GM18520 (cell line): ENCODE measurements around the gene ZBTB46.
"Not testable (repeated sequence)": the region's sequence is repeated elsewhere in the genome, so short reads cannot be mapped to it uniquely, and the experiment has no call there.

Source experiments
- ATAC-seq: cut with Tn5 transposase; IDR thresholded peaks from one replicate; pipeline ENCODE4 v1.9.1; 2021; ENCODE audit not compliant: unreplicated experiment

Gene ZBTB46

DNA sequence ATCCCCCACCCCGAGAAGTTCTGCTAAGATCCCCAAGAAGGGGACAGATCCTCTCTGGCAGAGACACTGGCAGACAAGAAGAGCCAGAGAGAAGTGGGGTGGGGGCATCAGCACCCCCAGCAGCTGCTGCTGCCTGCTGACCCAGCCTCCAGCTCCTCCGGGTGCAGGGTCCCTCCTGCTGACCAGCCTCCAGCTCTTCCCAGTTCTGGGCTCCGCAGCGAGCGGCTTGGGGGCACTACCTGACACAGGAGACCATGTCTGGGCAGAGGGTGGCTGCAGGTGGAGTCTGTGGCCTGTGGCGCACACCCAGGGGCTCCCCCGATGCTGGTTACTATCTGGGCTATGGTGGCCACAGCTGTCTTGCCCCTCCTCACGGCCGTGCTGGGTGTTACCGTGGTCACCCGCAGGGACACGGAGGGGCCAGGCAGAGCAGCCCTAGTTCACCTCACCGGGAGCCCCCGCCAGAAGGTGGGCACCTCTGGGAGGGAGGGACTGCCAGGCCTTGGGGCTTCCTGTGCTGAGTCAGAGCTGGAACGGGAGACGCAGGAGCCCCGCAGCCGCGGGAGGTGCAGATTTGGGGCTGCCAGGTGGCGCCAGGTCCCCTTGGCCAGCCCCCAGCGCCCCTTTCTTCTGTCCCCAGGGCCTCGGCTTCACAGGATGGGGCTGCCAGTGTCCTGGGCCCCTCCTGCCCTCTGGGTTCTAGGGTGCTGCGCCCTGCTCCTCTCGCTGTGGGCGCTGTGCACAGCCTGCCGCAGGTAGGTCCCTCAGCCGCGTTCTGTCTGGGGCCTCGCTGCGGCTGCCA, 94.0 kb downstream of the ZBTB46 start:
- no peak for ATAC-seq

DNA sequence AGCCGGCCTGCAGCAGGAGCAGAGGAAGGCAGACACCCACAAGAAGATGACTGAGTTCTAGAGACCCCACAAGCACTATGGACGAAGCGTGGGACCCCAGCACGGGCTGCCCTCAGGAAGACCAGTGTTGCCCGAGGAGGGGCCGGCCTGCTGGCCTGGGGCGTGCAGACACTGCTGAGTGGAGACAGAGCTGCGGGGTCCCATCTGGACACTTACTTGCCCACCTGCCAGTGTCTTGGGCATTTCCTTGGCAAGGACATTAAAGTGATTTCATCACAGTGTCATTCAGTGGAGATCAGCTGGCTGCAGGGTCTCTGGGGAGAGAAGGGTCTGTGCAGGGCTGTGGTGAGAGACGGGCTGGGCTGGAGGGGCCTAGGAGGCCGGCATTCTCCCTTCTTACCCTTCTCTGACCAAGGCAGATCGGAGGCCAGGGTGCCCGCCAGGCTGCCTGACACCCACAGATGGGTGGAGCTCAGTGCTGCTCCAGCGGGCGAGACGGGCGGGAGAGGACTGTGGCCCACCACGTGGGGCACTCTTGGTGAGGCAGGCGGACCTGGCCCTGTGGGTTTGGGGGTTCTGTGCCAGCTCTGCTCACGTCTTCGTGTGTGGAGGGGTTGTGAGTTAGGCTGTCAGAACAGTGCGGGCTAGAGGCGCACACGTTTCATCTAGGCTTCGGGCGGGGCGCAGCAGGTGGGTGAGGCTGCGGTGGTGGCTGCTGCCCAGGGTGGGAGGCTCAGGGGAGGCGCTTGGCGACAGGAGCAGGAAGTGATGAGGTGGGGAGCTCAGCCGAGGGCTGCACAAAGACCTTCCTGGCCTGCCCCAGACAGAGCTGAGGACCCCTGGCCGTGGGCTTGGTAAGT, 95.0 kb downstream of the ZBTB46 start, which contains the start of gene LIME1:
LIME1 (plus strand) TSS at position 806 of the 860 bp plus-strand sequence. CDS start 886 bp downstream, outside the sequence.
- ATAC-seq, result no peak

DNA sequence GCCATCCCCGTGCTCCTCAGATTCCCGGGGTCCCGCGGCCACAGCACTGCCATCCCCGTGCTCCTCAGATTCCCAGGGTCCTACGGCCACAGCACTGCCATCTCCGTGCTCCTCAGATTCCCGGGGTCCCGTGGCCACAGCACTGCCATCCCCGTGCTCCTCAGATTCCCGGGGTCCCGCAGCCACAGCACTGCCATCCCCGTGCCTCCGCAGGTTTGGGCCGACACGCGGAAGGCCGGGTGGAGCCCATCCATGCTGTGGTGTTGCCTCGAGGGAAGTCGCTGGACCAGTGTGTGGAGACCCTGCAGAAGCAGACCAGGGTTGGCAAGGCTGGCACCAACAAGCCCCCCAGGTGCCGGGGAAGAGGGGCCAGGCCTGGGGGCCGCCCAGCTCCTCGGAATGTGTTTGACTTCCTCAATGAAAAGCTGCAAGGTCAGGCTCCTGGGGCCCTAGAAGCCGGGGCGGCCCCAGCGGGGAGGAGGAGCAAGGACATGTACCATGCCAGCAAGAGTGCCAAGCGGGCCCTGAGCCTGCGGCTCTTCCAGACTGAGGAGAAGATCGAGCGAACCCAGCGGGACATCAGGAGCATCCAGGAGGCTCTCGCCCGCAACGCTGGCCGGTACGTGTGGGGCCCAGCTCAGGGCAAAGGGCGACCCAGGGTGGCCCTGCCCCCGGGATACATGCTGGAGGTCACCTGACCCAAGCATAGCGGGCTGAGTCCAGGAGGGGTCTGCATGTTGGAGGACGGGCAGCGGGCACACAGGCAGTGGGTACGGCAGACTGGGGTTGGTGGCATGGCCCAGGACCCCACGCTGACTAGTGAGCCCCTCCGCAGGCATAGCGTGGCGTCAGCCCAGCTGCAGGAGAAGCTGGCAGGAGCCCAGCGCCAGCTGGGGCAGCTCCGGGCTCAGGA, 95.9 kb downstream of the ZBTB46 start:
- ATAC-seq, result no peak

DNA sequence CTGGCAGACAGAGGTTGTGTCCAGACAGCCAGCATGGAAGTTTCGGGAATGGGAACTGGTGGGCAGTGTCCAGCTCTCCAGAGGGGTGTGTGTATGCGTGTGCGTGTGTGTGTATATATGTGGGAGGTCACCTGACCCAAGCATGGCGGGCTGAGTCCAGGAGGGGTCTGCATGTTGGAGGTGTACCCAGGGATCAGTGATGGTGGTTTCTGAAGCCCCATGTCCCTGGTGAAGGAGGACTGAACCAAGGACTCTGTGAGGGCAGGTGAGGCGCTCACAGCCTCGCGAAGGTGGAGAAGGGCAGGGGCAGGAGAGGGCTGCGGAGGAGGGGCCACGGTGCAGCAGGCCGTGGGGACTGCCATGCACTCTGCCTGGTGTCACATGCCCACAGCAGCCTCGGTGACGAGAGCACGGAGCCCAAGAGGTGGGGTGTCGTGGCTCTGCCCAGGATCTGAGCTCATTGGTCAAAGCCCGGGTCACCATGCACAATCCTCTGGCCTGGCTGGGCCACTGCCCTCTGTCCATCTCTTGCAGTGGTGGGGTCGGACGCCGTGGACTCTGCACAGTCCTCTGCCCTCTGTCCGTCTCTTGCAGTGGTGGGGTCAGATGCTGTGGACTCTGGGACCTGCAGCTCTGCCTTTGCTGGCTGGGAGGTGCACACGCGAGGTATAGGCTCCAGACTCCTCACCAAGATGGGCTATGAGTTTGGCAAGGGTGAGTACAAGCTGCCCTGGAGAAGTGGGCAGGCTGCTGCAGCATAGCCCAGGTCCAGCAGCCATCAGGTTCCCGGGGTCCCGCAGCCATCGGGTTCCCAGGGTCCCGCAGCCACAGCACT, 96.7 kb downstream of the ZBTB46 start:
- ATAC-seq, result no peak

DNA sequence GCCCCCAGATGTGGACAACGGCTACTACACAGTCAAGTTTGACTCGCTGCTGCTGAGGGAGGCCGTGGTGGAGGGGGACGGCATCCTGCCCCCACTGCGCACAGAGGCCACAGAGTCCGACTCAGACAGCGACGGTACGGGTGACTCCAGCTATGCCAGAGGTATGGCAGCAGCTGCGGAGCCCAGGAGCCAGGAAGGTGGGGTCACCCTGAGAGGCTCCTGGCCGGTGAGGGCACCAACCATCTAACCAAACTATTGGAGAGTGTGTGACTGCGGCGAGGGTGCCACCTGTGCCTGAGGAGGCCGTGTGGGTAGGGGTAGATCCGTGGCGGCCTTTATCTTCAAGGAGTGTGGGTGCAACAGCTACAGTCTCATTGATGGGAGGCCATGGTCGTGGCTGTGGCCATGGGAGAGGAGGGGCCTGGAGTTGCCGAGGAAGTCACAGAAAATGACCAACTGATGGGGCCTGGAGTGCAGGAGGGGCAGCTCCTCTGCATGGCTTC, 97.4 kb downstream of the ZBTB46 start:
- no peak for ATAC-seq

DNA sequence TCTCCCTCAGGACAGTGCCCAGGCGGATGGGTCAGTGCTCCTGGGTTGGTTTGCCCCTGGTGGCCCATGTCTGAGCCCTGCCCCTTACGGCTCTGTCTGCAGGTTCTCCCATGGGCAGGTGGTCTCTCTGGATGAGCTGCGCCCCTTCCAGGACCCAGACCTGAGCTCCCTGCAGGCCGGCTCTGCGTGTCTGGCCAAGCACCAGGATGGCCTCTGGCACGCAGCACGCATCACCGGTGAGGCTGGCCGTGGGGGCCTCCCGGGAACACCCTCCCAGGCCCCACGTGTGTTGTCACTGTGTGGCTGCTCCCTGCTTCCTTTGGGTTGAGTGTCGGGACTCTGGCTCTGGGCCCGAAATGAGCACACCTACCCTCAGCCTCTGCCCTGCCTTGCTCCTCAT, 97.9 kb downstream of the ZBTB46 start:
- ATAC-seq, result no peak

DNA sequence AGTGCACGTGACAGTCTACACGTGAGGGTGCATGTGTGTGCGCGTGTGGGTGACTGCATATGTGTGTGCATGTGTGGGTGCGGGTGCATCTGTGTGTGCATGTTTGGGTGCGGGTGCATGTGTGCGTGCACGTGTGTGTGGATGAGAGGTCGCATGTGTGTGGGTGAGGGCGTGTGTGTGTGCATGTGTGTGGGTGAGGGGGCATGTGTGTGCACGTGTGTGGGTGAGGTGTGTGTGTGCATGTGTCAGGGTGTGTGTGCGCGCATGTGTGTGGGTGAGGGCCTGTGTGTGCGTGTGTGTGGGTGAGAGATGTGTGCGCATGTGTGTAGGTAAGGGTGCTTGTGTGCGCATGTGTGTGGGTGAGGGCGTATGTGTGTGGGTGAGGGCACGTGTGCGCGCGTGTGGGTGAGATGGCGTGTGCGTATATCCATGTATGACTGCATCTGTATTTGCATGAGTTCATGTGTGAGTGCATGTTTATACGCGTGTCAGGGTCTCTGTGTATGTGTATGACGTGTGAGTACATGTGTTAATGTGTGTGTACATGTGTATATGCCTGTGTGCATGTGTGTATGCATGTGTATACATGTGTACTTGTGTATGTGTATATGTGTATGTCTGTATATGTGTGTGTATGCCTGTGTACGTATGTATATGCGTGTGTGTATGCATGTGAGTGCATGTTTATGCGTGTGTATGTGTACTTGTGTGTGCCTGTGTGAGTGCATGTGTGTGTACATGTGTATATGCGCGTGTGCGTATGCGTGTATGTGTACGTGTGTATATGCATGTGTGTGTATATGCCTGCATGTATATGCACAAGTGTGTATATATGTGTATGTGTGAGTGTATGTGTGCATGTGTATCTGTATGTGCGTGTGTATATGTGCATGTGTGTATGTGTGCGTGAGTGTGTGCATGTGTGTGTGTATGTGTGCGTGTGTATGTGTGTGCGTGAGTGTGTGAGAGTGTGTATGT, 98.7 kb downstream of the ZBTB46 start:
- ATAC-seq, result no peak

DNA sequence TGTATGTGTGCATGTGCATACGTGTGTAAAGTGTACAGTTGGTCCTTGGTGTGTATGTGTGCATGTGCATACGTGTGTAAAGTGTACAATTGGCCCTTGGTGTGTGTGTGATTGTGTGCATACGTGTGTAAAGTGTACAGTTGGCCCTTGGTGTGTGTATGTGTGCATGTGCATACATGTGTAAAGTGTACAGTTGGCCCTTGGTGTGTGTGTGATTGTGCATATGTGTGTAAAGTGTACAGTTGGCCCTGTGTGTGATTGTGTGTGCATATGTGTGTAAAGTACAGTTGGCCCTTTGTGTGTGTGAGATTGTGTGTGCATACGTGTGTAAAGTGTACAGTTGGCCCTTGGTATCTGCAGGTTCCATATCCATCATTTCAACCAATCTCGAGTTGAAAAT, 99.7 kb downstream of the ZBTB46 start:
- ATAC-seq, result no peak

DNA sequence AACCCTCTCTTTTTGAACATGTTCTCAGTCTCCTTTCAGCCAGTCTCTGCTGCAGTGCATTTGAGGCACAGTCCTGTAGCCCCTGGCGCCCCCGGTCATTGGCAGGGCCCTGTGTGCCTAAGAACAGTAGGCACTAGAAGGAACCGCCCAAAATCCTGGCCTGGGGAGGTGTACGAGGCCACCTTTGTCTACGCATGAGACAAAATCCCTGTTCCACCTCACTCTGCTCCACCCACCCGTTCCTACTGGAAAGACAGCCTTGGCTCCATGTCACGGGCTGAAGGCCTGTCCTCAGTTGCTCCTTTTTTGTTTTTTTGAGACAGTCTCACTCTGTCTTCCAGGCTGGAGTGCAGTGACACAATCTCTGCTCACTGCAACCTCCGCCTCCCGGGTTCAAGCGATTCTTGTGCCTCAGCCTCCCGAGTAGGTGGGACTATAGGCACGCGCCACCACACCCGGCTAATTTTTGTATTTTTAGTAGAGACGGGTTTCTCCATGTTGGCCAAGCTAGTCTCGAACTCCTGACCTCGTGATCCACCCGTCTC, 100.8 kb downstream of the ZBTB46 start:
- ATAC-seq, result not testable (repeated sequence)

DNA sequence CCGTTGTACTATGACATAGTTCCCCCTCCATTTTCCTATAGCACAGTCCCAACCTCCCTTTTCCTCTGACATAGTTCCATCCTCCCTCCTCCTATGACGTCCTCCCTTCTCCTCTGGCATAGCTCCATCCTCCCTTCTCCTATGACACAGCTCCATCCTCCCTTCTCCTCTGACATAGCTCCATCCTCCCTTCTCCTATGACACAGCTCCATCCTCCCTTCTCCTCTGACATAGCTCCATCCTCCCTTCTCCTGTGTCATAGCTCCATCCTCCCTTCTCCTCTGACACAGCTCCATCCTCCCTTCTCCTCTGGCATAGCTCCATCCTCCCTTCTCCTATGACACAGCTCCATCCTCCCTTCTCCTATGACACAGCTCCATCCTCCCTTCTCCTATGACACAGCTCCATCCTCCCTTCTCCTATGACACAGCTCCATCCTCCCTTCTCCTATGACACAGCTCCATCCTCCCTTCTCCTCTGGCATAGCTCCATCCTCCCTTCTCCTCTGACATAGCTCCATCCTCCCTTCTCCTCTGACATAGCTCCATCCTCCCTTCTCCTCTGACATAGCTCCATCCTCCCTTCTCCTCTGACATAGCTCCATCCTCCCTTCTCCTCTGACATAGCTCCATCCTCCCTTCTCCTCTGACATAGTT, 108.0 kb downstream of the ZBTB46 start:
- ATAC-seq, result not testable (repeated sequence)

DNA sequence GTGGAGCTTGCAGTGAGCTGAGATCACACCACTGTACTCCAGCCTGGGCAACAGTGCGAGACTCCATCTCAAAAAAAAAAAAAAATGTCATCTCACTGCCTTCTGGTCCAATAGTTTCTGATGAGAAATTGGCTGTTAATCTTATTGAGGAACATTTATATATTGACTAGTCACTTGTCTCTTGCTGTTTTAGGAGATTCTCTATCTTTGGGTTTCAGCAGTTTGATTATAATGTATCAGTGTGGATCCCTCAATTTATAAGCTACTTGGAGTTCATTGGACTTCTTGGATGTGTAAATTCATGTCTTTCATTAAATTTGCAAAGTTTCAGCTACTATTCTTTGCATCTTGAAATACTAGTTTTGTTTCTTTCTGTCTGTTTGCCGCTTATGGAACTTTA, 112.1 kb downstream of the ZBTB46 start:
- no peak for ATAC-seq

DNA sequence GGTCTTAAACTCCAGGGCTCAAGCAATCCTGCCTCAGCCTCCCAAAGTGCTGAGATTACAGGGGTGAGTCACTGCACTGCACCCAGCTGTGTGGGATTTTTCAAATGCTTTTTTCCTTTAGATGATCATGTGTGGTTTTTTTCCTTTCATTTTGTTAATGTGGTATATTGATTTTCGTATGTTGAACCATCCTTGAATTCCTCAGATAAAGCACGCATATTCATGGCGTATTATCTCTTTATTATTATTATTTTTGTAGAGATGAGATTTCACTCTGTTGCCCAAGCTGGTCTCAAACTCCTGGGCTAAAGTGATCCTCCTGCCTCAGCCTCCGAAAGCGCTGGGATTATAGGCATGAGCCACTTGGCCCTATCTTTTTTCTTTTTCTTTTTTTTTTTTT, 116.2 kb downstream of the ZBTB46 start:
- ATAC-seq, result no peak

DNA sequence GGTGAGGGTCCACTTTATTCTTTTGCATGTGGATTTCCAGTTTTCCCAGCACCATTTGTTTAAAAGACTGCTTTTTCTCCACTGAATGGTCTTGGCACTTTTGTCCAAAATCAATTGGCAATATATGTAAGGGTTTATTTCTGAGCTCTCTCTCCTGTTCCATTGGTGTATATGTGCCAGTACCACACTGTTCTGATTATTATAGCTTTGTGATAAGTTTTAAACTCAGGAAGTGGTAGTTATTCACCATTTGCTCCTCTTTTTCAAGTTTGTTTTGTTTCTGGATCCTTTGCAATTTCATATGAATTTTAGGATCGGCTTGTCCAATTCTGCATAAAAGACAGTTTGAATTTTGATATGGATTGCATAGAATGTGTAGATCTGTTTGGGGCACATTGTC, 118.9 kb downstream of the ZBTB46 start:
- no peak for ATAC-seq

DNA sequence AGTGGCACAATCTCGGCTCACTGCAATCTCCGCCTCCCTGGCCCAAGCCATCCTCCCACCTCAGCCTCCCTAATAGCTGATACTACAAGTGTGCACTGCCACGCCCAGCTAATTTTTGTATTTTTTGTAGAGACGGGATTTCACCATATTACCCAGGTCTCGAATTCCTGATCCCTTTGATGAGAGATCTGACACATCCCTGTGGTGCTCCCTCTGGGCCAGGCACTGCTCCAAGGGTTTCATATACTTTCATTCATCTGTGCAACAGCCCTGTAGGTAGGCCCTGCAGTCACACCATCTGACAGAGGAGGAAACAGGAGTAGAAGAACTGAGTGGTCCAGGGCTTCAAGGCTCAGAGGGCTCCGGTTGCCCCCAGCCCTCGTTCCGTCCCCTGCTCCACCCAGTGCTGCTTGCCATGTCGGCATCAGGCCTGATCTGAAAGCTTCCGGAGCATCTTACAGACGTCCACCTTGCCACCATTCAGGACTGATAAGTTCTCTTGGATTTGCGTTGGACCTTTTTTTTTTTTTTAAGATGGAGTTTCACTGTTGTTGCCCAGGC, 119.9 kb downstream of the ZBTB46 start:
- no peak for ATAC-seq

DNA sequence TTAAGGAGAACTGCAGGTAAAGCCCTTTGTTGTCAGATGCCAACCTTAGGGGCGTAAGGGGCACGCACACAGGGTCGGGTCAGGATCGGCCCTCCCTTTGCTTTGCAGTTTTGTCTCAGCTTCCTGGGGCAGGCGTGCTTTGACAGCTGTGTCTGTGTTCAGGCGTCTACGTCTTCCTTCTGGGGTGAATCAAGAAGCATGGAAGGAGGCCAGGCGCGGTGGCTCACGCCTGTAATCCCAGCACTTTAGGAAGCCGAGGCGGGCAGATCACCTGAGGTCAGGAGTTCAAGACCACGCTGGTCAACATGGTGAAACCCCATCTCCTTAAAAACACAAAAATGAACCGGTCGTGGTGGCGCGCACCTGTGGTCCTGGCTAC, 121.9 kb downstream of the ZBTB46 start:
- no peak for ATAC-seq

DNA sequence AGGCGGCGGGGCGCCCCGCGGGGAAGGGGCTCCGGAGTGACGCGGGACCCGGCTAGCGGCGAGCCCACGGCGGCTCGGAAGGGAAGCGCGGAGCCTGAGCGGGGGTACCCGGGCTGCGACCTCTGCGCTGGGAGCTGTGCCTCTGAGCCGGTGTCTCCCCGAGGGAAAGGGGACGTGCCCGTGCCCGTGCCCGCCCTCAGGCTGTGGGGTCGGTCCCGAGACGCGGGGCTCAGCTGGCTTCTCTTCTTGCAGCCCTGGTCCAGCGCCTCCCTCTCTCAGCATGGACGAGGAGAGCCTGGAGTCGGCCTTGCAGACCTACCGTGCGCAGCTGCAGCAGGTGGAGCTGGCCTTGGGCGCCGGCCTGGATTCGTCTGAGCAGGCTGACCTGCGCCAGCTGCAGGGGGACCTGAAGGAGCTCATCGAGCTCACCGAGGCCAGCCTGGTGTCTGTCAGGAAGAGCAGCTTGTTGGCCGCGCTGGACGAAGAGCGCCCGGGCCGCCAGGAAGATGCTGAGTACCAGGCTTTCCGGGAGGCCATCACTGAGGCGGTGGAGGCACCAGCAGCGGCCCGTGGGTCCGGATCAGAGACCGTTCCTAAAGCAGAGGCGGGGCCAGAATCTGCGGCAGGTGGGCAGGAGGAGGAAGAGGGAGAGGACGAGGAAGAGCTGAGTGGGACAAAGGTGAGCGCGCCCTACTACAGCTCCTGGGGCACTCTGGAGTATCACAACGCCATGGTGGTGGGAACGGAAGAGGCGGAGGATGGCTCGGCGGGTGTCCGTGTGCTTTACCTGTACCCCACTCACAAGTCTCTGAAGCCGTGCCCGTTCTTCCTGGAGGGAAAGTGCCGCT, 122.5 kb downstream of the ZBTB46 start:
- ATAC-seq, result no peak
